DMS114 treated with DMSO at 0.1 percent for 48 hours (cell line): ENCODE results near the gene LRTM2.

Experiments
- DNase-seq: peaks from one replicate; lab custom pipeline; 2025; ENCODE audit not compliant: unreplicated experiment; lab: John Stamatoyannopoulos, UW

Gene LRTM2

GRCh38 chr12:1829306-1829900 is 9.0 kb downstream of the LRTM2 start:
- DNase-seq, result no peak

GRCh38 chr12:1830401-1830845 is 10.1 kb downstream of the LRTM2 start:
- DNase-seq, result no peak

DNA sequence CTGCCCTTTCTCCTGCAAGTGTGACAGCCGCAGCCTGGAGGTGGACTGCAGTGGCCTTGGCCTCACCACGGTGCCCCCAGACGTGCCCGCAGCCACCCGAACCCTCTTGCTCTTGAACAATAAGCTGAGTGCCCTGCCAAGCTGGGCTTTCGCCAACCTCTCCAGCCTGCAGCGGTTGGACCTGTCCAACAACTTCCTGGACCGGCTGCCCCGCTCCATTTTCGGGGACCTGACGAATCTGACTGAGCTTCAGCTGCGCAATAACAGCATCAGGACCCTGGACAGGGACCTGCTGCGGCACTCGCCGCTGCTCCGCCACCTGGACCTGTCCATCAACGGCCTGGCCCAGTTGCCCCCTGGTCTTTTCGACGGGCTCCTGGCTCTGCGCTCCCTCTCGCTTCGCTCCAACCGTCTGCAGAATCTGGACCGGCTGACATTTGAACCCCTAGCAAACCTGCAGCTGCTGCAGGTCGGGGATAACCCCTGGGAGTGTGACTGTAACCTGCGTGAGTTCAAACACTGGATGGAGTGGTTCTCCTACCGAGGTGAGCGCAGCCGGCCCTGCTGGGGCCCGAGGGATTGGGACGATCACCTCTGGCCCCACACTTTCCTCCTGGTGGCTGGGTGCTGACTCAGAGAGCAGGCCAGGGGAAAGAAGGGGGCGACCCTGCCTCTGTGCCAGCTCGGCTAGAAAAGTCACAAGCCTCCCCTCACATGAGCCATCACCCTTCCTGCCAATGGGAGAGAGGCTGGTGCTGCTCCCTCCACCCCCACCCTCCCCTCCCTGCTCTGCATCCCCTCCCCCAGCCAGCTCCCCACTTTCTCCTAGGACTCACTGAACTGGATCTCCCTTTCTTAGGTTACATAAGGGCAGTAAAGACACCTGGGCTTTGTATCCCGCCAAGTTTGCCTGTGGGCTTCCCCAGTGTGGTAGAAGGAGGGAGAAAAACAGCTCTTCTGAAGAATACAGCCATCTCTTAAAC is 10.9 kb downstream of the LRTM2 start:
- no peak for DNase-seq

- no peak for DNase-seq
Observed at GRCh38 chr12:1832801-1833595, 12.6 kb downstream of the LRTM2 start.

DNA sequence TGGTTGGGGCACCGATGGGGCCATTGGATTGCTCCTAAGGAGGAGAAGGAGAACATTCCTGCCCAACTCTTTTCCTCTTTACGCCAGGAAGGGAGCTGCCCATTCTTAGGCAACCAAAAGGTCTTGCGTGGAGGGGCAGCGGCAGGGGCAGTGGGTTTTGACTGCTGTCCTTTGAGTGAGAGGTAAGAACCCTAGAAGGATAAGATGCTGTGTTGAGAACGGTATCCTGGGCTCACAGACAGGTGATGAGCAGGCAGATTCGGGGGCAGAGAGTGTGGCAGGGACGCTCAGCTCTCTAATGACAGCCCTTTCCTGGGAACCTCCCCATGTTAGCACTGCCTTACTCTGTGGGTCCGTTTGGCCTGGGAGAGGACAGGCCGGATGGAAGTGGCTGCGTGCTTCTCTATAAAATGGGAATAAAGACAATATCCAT is 13.2 kb downstream of the LRTM2 start:
- no peak for DNase-seq

DNA sequence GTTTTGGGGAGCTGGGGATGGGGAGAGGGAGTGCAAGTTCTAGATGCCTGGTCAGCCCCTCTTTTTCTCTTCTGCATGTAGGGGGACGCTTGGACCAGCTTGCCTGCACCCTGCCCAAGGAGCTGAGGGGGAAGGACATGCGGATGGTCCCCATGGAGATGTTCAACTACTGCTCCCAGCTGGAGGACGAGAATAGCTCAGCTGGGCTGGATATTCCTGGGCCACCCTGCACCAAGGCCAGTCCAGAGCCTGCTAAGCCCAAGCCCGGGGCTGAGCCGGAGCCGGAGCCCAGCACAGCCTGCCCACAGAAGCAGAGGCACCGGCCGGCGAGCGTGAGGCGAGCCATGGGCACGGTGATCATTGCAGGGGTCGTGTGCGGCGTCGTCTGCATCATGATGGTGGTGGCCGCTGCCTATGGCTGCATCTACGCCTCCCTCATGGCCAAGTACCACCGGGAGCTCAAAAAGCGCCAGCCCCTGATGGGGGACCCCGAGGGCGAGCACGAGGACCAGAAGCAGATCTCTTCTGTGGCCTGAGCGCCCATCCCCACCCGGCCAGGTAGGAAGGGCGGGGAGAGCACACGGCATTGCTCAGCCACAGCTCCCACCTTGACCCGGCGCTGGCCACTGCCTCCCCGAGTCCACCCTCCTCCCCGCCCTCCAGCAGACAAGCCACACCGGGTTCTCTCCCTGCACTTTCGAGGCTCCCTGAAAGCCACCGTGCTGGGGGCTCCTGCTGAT is 14.0 kb downstream of the LRTM2 start:
- DNase-seq, result no peak

GRCh38 chr12:1835211-1836131 is 15.1 kb downstream of the LRTM2 start:
- DNase-seq, result no peak

DNA sequence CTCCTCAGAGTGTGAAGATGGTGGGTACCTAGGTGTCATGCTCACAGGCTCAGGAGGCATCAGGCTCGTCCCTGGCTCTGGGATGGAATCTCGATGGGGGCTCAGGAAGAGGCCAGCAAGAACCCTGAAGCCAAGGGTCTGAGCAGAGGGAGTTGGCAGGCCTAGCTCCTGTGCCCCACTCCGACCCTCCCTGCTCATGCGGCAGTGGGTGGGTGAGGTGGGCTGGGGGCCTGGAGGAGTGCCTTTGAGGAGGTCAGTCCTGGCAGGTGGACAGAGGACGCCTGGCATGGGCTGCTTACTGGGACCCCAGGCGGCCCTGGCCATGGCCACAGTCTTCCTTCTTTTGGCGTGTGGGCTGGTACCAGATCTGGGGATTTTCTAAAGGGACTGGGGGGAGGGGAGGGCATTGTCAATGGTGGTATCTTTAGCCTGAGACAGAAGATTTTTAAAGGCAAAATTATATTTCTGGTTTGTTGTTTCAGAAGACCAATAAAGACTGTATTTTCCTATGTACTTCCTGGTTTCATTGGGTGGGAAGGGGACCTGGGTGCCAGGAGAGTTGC is 16.0 kb downstream of the LRTM2 start:
- DNase-seq, result no peak

GRCh38 chr12:1836854-1837421 is 16.6 kb downstream of the LRTM2 start:
- DNase-seq, result no peak

DNA sequence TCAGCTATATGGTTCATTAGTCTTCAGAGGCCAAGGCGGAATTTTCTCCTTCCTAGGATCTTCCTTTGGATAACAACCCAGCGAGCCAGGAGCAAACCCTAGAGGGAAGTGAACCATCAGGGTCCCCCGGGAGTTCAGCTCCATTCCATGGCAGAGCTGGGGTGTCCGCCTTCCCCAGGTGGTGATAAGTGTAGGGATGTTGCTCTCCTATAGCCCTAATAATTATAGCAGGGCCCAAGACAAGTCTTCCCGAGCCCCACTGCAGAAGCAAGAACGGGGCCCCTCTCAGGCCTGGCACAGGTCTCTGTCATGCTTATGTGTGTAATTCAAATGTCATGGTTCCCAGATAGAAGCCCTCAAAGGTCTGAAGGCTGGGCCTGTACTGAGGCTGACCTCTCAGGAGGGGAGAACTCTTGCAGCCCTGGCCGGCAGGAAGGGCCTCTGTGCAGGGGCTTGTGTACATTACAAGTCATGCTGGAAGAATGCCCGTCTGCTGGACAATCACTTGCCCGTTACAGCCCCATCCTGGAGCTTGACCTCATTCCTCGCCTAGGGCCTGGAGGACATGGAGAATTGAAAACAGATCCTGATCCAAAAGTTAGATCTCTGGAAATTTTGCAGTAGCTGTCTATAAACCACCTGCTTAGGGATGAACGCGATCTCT is 17.3 kb downstream of the LRTM2 start:
- no peak for DNase-seq

DNA sequence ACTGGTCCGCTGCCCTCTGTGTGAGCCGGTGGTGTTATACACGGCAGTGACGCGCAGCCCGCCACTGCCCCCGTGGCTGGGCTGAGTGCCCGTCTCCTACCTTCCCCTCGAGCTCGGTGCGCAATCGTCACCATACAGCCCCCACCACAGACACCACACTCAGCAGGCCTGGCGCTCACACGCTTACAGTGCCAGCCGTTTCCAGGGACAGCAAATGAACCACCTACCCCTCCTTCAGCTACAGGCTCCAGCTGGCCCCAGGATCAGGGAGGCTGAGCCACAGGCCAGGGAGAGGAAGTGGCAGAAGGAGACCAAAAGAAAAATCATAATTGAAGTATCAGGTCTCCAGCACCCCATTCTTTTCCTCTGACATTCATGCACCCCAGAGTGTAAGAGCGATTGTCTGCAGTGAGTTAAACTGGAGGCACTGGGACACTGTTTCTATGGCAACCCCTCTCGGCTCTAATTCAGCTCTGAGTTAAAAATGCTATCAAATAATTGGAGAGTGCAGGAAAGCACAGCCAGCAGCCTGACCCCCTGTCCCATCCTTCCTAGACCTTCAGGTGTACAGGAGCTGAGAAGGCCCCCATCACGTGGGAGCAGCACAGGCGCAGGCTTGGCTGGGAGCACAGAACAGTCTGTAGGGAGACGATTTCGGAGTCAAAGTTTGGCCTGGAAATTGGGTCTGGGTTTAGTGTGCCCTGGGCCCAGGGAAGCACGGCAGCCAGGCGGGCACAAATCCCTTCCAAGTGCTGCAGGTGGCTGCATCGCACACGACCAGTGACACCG is 18.0 kb downstream of the LRTM2 start:
- no peak for DNase-seq

DNA sequence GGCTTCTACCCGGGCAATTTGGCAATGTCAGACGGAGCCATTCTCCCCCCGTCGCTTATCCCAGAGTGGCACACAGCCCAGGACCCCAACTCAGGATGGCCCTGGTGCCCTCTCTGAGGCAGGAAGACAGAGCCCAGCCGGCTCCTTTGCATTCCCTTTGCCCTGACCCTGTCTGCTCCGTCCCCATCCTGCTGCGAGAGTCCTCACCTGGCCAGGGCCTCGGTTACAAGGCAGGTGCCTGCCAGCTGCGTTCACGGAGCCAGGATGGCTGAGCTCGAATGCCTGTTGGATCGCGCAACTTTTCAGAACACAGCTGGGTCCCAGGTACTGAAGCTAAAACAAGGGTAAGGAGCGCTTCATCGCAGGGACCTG is 18.6 kb downstream of the LRTM2 start:
- DNase-seq, result no peak

- no peak for DNase-seq
Observed at GRCh38 chr12:1839464-1839863, 19.1 kb downstream of the LRTM2 start.

DNA sequence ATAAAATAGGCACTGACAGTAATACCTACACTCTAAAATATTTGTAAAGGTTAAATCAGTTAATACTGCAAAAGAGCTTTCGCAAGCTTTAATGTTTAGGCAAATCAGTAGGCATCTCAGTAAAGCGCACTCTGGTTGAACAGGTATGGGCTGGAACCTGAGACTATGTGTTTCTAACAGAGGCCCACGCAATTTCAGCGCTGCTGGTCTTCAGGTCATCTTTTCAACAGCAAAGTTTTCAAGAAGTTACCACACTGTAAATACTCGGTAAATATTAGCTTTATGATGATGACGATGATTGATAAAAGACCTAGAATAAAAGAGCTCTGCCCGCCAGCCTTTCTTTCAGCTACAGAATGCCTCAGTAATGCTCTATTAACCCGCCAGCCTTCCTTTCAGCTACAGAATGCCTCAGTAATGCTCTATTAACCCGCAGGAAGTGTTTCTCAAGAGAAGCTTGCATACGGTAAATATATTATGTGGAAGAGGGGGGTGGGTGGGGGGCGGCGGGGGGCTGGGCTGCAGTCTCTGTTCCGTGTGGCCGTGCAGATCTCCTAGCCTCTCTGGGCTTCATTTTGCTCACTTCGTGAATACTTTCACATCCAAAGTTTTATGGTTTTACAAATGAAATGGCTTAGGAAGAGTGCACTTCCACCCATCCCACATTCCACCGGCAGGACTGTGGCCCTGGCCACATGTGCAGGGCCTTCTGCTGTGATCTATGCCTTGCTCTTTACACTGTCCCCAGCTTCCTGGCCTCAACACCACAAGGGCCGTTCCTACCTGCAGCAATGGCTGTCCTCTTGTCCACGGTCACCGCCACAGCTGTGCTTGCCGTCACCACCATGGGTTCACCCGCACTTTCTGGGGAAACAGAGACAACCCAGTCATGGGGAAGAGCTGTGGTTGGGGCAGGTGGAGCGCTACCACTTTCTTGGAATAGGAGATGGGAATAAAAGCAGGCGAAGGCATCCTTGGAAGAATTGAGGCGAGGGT is 19.9 kb downstream of the LRTM2 start:
- DNase-seq, result no peak

GRCh38 chr12:1840981-1841425 is 20.6 kb downstream of the LRTM2 start:
- no peak for DNase-seq

- no peak for DNase-seq
Observed at GRCh38 chr12:1841586-1842182, 21.3 kb downstream of the LRTM2 start.
